GM19463 (cell line): ENCODE results near the gene DPP7.

Experiments used
- ATAC-seq: cut with Tn5 transposase; IDR thresholded peaks from one replicate; pipeline ENCODE4 v1.9.1; 2021; ENCODE audit warnings: mild to moderate bottlenecking, moderate library complexity; ENCODE audit not compliant: unreplicated experiment

DPP7 gene

DNA sequence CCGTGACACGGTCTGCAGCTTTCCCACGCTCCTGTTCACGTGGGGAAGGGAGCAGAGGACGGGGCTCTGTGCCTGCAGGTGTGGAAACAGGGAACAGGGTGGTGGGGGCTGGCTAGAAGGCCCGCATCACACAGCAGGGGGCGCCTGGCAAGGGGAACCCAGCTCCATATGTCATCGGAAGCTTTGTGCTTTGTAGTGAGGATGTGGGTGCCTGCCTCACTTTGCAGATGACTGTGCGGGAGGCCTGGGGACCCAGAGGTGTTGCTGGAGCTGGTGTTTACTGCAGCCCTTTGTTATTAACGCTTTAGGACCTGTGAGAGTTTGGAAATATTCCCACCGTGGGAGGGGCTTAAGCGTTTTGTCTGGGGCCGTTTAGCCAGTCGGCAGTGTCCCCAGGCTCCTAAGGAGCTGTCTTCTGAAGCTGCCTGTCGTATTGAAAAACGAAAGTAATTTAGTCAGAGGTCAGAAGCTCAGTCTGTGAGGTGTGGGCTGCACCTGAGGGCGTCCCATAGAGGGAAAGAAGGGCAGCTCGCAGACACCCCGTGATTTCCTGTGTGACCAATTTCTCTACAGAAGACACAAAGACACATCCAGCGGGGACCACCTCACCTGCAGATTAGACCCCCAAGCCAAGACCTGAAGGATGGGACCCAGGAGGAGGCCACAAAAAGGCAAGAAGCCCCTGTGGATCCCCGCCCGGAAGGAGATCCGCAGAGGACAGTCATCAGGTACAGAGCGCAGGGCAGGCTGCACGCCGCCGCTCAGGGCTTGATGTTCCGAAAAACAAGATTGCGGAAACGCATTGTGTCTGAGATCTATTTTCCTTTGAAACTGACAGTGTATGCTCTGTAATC lies 18.6 kb downstream of the DPP7 start:
- ATAC-seq, result peak; percentile 82

DNA sequence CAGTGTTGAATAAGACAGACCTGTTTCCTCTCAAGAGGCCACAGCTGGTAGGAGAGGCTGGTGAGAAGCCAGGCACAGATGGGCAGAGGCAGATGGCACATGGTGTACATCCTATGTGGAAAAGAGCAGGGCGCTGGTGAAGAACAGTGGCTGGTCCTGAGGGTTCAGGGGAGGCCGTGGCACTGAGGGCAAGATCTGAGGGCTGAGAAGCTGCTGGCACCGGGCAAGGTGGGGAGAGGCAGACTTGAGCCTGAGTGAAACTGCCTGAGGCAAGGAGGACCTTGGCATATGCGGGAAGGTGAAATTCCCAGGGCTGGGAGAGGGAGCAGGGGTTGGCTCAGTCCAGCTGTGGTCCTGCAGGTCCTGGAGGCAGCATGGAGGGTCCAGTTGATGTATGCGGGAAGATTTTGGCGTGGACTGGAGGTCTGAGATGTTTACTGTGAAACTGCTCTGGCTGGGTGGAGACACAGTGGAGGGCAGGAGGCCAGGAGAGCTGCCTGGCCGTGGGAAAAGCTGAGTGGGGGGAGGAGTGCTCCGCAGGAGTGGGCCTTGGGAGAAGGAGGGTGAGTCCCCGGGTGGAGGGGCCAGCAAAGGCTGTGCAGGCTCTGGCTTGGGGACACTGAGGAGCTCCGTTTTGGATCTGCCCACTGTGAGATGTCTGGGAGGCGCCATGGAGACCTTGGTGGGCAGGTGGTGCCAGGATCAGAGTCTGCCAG lies 25.1 kb downstream of the DPP7 start:
- ATAC-seq, result no peak

DNA sequence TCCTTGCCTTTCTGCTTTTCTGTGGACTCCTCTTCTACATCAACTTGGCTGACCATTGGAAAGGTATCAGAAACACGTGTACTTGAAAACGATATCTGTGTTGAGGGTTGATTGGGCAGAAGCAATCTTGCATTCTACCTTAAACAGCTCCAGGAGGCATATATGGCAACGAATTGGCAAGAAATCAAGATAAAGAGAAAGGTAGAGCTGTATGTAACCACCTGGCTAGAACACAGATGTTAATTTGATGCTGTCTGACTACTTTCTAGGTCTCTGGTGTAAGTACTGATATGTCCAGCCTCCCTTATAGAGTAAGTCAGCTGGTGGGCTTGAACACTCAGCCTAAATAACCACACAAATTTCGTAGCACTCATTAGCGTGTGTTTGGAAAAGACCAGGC lies 26.4 kb downstream of the DPP7 start:
- no peak for ATAC-seq

DNA sequence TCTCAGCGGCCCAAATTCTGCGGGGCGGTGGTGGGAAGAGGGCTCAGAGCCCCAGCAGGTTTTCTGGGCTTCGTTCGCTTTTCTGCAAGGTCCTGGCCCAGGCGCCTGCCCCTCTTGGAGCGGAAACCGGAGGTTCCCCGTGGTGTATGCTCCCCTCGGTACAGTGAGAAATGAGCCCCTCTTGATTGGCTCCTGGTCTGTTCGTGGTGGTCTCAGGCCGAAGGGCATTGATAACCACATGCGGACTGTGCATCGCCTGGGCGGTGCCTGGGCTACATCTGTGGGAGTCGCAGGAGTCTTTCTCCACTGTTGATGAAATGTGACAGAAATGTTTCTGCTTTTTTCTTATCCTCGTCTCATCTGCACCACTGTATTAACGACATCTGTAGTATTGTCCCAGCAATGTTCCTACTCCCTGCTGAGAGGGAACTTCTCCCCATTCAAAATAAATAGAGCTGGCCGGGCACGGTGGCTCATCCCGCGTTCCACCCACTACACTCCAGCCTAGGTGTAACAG lies 27.1 kb downstream of the DPP7 start:
- no peak for ATAC-seq

- ATAC-seq, result peak; percentile 78
Observed at GRCh38 chr9:137086531-137087408, 27.8 kb downstream of the DPP7 start, which contains the start of gene MAN1B1. Gene MAN1B1 (plus strand): TSS chr9:137086985. CDS start chr9:137087000, 15 bp downstream.

- ATAC-seq, result peak; percentile 1
Observed at GRCh38 chr9:137085920-137086530, 28.5 kb downstream of the DPP7 start.

DNA sequence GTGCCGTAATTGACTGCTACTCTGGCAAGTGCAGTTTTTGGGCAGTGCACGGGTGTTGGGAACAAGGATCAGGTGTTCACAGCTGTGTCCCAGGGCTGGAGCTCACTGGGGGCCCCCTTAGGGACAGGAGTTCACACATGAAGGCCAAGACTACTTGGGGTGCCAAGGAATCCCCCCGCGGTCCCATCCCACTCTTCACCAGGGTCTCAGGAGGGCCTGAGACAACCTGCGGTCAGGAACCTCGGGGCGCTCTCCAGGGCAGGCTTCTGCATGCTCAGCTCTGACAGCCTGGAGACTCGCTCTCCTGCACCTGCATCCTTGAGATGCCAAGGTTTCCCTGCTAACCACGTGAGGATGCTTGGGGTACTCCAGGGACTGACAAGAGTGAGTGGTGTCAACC lies 30.0 kb downstream of the DPP7 start:
- no peak for ATAC-seq

- no peak for ATAC-seq
Observed at GRCh38 chr9:137083394-137084004, 31.0 kb downstream of the DPP7 start.

DNA sequence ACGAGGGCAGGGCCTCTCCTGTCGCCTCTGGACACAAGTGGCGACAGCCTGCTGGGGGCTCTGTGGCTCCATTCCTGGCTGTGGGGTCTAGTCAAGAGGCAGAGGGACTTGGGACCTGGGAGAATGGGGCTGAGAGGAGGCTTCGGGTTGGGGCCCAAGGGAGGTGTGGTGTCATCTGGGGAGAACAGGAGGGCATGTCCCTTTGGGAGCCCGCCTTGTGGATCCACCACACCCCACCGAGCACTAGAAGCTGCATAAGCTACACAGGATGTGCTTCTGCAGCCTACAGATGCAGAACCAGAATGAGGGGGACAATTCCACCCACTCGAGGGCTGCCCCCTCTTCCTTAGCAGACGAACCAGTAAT lies 31.6 kb downstream of the DPP7 start:
- ATAC-seq, result no peak

- ATAC-seq, result no peak
Observed at GRCh38 chr9:137082222-137082924, 32.2 kb downstream of the DPP7 start.

GRCh38 chr9:137080260-137081122 lies 34.0 kb downstream of the DPP7 start:
- no peak for ATAC-seq

GRCh38 chr9:137079401-137079787 lies 35.1 kb downstream of the DPP7 start:
- no peak for ATAC-seq

GRCh38 chr9:137078701-137079400 lies 35.7 kb downstream of the DPP7 start:
- no peak for ATAC-seq

- peak; percentile 19 for ATAC-seq
Observed at GRCh38 chr9:137077758-137078693, 36.5 kb downstream of the DPP7 start.

- peak; percentile 50 for ATAC-seq
Observed at GRCh38 chr9:137077010-137077747, 37.4 kb downstream of the DPP7 start, which contains the start of gene UAP1L1. Gene UAP1L1 (plus strand): TSS chr9:137077517. CDS start chr9:137077533, 16 bp downstream.

GRCh38 chr9:137076636-137077009 lies 37.9 kb downstream of the DPP7 start:
- no peak for ATAC-seq
